Fibroblast of lung (primary cell): ENCODE measurements around the gene HMOX1. TPM values are rescaled to one million over a fixed set of nuclear protein-coding genes. Genes with fewer than 3 reads are reported as not detected.

Experiments used
- DNase-seq, 2 donors: peaks; one replicate each; pipeline versions ENCODE4 v3.0.0 to v3.0.0-alpha.2; 2010; ENCODE audit warnings: low read depth in 2 of 2
- H2AFZ ChIP-seq: 2 replicates; pipeline ENCODE4 v1.5.1; 2012; ENCODE audit warnings: low read length, control low read depth, inconsistent platforms
- H3K27ac ChIP-seq: 2 replicates; pipeline ENCODE4 v1.5.1; 2011; ENCODE audit warnings: low read length, control low read depth; ENCODE audit not compliant: insufficient read depth
- H3K27me3 ChIP-seq: 2 replicates; pipeline ENCODE4 v1.5.1; 2011; ENCODE audit warnings: mild to moderate bottlenecking, low read length; ENCODE audit not compliant: control insufficient read depth, insufficient read depth
- H3K36me3 ChIP-seq: 2 replicates; pipeline ENCODE4 v1.5.1; 2011; ENCODE audit warnings: low read length; ENCODE audit not compliant: control insufficient read depth, insufficient read depth
- H3K4me1 ChIP-seq: 2 replicates; pipeline ENCODE4 v1.5.1; 2011; ENCODE audit warnings: low read length; ENCODE audit not compliant: control insufficient read depth, insufficient read depth; ENCODE audit errors: extremely low read depth
- H3K4me2 ChIP-seq: 2 replicates; pipeline ENCODE4 v1.5.1; 2011; ENCODE audit warnings: low read length, control low read depth; ENCODE audit not compliant: insufficient read depth; ENCODE audit errors: extremely low read depth
- H3K4me3 ChIP-seq, 4 experiments: fragments of 200-600 bp in 1 of 4; sonication (generic) in 1 of 4; replicated peaks in 1 of 4; 2 replicates each; pipeline ENCODE4 v1.5.1; 2011 to 2016; ENCODE audit warnings: low read length in 4 of 4, low read depth in 3 of 4, mild to moderate bottlenecking in 3 of 4, control low read depth in 2 of 4, inconsistent platforms in 1 of 4, mixed read lengths in 1 of 4; ENCODE audit not compliant: insufficient read depth in 1 of 4; ENCODE audit errors: control extremely low read depth in 1 of 4
- H3K79me2 ChIP-seq: 2 replicates; pipeline ENCODE4 v1.5.1; 2012; ENCODE audit warnings: mild to moderate bottlenecking, low read length, inconsistent platforms; ENCODE audit not compliant: control insufficient read depth, insufficient read depth
- H3K9ac ChIP-seq: 2 replicates; pipeline ENCODE4 v1.5.1; 2011; ENCODE audit warnings: mild to moderate bottlenecking, low read length, control low read depth; ENCODE audit not compliant: insufficient read depth
- H3K9me3 ChIP-seq: 2 replicates; pipeline ENCODE4 v1.5.1; 2012; ENCODE audit warnings: low read depth, low read length; ENCODE audit not compliant: control insufficient read depth, insufficient read depth
- H4K20me1 ChIP-seq: 2 replicates; pipeline ENCODE4 v1.5.1; 2011; ENCODE audit warnings: low read length; ENCODE audit not compliant: control insufficient read depth, insufficient read depth; ENCODE audit errors: extremely low read depth
- EZH2 ChIP-seq: IDR thresholded peaks from 2 replicates; pipeline ENCODE4 v1.5.1; 2012; ENCODE audit warnings: low read length, control low read depth, mild to moderate bottlenecking; ENCODE audit errors: missing control alignments
- polyA plus RNA-seq, 2 donors: library from polyadenylated mRNA; depleted of rRNA in 1 of 2; stranded (reverse) in 1 of 2; unstranded in 1 of 2; fragments of >200 nt; gene quantifications; 2 replicates each; pipeline ENCODE4 v1.2.1, GENCODE V29; 2011 to 2012; ENCODE audit warnings: missing spikeins in 1 of 2
- total RNA-seq: library from RNA; depleted of rRNA; stranded (reverse); fragments of >200 nt; gene quantifications from 2 replicates; pipeline ENCODE4 v1.2.1, GENCODE V29; 2014
- TF ChIP-seq, protein P1 (sequence below), 2 donors: IDR thresholded peaks in 1 of 2; conservative IDR thresholded peaks in 1 of 2; 1 replicate in 1 of 2; 2 replicates in 1 of 2; pipeline ENCODE4 v1.5.1; 2011 to 2012; ENCODE audit warnings: low read length in 2 of 2, control low read depth in 1 of 2, inconsistent platforms in 1 of 2, low read depth in 1 of 2, mild to moderate bottlenecking in 1 of 2

The HMOX1 gene
- total and polyA plus RNA-seq, 2 donors (not counting 1 experiment from before 2014, with no cell fraction given) = 58.9 to 243 TPM

DNA sequence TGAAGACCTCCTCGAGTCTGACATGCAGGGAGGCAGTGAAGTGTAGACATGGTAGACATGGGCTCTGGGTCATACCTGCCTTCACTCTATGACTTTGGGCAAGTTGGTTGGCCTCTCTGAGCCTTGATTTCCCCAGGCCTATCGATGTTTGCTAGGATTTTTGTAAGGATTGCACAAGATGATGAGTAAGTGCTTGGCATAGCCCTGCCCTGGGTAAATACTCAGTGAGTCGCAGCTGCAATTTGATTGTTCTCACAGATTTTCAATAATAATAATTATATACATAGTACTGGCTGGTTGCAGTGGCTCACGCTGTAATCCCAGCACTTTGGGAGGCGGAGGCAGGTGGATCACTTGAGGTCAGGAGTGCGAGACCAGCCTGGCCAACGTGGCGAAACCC lies 37.2 kb downstream of the HMOX1 start:
- H3K79me2 ChIP-seq = no peaks in the 10 kb centered on the region
- H3K9me3 ChIP-seq = no peaks in the 10 kb centered on the region
- no peaks in the 10 kb centered on the region for H3K27me3 ChIP-seq
- H3K4me1 ChIP-seq = no peaks in the 10 kb centered on the region
- H3K27ac ChIP-seq = no peak overlapping the region
- no peak overlapping the region for H2AFZ ChIP-seq
- peaks cover 31% of the 10 kb centered on the region for H3K36me3 ChIP-seq
- H3K4me2 ChIP-seq = no peak overlapping the region
- no peaks in the 10 kb centered on the region for H4K20me1 ChIP-seq
- TF ChIP-seq EZH2 = no peak
- TF ChIP-seq, protein P1, sequence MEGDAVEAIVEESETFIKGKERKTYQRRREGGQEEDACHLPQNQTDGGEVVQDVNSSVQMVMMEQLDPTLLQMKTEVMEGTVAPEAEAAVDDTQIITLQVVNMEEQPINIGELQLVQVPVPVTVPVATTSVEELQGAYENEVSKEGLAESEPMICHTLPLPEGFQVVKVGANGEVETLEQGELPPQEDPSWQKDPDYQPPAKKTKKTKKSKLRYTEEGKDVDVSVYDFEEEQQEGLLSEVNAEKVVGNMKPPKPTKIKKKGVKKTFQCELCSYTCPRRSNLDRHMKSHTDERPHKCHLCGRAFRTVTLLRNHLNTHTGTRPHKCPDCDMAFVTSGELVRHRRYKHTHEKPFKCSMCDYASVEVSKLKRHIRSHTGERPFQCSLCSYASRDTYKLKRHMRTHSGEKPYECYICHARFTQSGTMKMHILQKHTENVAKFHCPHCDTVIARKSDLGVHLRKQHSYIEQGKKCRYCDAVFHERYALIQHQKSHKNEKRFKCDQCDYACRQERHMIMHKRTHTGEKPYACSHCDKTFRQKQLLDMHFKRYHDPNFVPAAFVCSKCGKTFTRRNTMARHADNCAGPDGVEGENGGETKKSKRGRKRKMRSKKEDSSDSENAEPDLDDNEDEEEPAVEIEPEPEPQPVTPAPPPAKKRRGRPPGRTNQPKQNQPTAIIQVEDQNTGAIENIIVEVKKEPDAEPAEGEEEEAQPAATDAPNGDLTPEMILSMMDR (conservative IDR thresholded peaks at IDR 0.05 in 1 of 2, IDR thresholded peaks at IDR 0.05 in 1 of 2; ENCODE audit: low read depth in 1 of 2, low read length in 2 of 2) = no peak
- H3K9ac ChIP-seq = no peak overlapping the region
- H3K4me3 ChIP-seq = no peak overlapping the region
- DNase-seq = peak in 1 of 2 donors; percentile 53

DNA sequence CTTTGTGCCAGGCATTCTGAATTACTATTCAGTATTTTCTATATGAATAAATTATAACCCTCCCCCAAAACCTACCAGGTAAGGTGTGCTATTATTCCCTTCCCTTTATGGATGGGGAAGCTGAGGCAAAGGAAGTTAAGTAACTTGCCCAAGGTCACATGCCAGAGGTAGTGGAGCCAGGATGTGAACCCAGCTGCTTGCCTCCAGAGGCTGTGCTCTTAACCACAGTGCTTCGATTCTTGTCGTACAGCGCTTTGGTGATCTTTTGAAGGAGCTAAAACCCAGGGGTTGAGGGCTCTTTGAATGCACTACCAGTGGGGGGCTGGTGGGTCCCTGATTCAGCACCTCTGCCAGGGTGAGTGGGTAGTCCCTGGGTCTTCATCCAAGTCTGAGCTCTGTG lies 37.8 kb downstream of the HMOX1 start:
- DNase-seq = no peak
- Histone ChIP-seq H3K4me3 (no peak overlapping the region), H3K36me3 (peaks cover 31% of the 10 kb centered on the region), H3K4me2 (no peak overlapping the region), H3K79me2 (no peaks in the 10 kb centered on the region), H3K27ac (no peak overlapping the region), H4K20me1 (no peaks in the 10 kb centered on the region), H3K9ac (no peak overlapping the region), H3K4me1 (no peaks in the 10 kb centered on the region), H2AFZ (no peak overlapping the region), H3K27me3 (no peaks in the 10 kb centered on the region), H3K9me3 (no peaks in the 10 kb centered on the region)
- TF ChIP-seq EZH2 = no peak
- TF ChIP-seq, protein P1 (conservative IDR thresholded peaks at IDR 0.05 in 1 of 2, IDR thresholded peaks at IDR 0.05 in 1 of 2; ENCODE audit: low read depth in 1 of 2, low read length in 2 of 2) = no peak

DNA sequence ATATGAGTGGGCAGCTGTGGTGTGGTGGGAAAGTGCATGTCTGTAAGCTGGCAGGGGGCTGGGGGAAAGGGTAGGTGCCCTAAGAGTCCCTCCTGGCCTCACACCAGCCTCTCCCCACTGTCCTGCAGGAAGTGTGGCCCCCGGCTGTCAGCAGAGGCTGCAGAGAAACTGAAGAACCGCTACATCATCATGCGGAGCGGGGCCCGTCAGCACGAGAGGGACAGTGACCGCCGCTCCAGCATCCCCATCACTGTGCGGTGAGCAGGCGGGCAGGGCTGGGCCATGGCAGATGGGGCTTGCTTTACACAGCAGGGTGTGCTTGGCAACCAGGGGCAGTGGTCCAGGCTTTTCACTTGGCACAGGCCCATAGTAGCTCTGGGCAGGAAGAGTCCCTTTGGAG lies 38.9 kb downstream of the HMOX1 start:
- Histone ChIP-seq H3K9ac (no peak overlapping the region), H3K79me2 (no peaks in the 10 kb centered on the region), H4K20me1 (no peaks in the 10 kb centered on the region), H3K27ac (no peak overlapping the region), H3K4me1 (no peaks in the 10 kb centered on the region), H3K36me3 (peaks cover 36% of the 10 kb centered on the region), H2AFZ (no peak overlapping the region), H3K27me3 (no peaks in the 10 kb centered on the region), H3K9me3 (no peaks in the 10 kb centered on the region), H3K4me2 (no peak overlapping the region), H3K4me3 (no peak overlapping the region)
- TF ChIP-seq, protein P1 (conservative IDR thresholded peaks at IDR 0.05 in 1 of 2, IDR thresholded peaks at IDR 0.05 in 1 of 2; ENCODE audit: low read depth in 1 of 2, low read length in 2 of 2) = no peak
- no peak for TF ChIP-seq EZH2
- no peak for DNase-seq
